ENCODE measurements around the gene GPR31. TPM values are rescaled to one million over a fixed set of nuclear protein-coding genes. Genes with fewer than 3 reads are reported as not detected.
"Not testable (repeated sequence)": the region's sequence is repeated elsewhere in the genome, so short reads cannot be mapped to it uniquely, and the experiment has no call there.

The GPR31 gene
- total RNA-seq, 1 experiment from 2014 or later = not detected

DNA sequence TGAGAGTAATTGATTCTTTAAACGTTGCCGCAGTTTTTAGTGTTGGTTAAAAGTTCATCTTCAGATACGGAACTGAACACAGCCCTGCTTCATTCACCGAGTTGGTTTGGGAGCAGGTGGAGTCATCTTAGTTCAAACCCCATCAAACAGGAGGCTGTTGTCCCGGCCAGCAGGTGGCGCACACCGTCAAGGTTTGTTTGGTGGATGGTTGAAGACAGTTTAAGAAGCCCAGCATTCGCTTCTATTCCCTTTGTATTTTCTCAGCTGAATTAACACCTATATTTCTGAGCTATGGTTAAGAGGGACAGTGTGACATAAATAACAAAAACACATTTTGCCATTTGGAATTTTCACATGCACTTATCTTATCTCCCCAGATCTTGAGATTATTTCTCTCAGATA lies 25.1 kb upstream of the GPR31 start:
- H4K5ac ChIP-seq (ENCODE audit: insufficient read length, low read depth, low read length); H3K14ac ChIP-seq (ENCODE audit: insufficient read depth, low read length); DNase-seq; H3K36me3 Mint-ChIP-seq (ENCODE audit: insufficient read depth in 1 of 3, low read depth in 3 of 3); H2BK20ac ChIP-seq (ENCODE audit: low read depth, low read length, poor library complexity, severe bottlenecking); H4K91ac ChIP-seq (ENCODE audit: insufficient read length, low read depth, low read length); H2BK15ac ChIP-seq (ENCODE audit: low read depth, low read length); H3K9me3 Mint-ChIP-seq; H3K27ac Mint-ChIP-seq; H3K4me2 ChIP-seq (ENCODE audit: insufficient read depth, insufficient read length, low read length); H4K20me1 ChIP-seq (ENCODE audit: control insufficient read depth, insufficient read depth, insufficient read length); H3K4me3 Mint-ChIP-seq; H3K27me3 ChIP-seq (ENCODE audit: insufficient read depth, low read length); H2BK120ac ChIP-seq (ENCODE audit: low read depth, low read length, poor library complexity, severe bottlenecking); H3K9ac ChIP-seq (ENCODE audit: extremely low read depth, insufficient read length, low read length); H4K8ac ChIP-seq (replicated peaks; ENCODE audit: insufficient read length, low read depth, low read length); H2BK5ac ChIP-seq (ENCODE audit: insufficient read length, low read length); H3K27ac ChIP-seq (ENCODE audit: insufficient read length, low read depth, low read length); H3K4me1 Mint-ChIP-seq; H3K4me1 ChIP-seq (ENCODE audit: insufficient read depth, low read length); H3K79me1 ChIP-seq (ENCODE audit: insufficient read depth, low read depth, low read length, poor library complexity, severe bottlenecking); H2AK5ac ChIP-seq (ENCODE audit: insufficient read length, low read length); H3K23ac ChIP-seq (ENCODE audit: insufficient read length, low read depth, low read length); H3K27me3 Mint-ChIP-seq (ENCODE audit: low read depth); H2AFZ ChIP-seq (ENCODE audit: low read length); H3K56ac ChIP-seq (ENCODE audit: insufficient read length, low read depth, low read length); H3K18ac ChIP-seq (ENCODE audit: insufficient read length, low read depth, low read length); H3K9me3 ChIP-seq (ENCODE audit: control insufficient read depth, low read depth, low read length); H3K23me2 ChIP-seq (ENCODE audit: insufficient read length, low read depth, low read length, poor library complexity, severe bottlenecking); H3K4ac ChIP-seq (ENCODE audit: low read depth, low read length); H2BK12ac ChIP-seq (ENCODE audit: insufficient read length, low read depth, low read length); H3K79me2 ChIP-seq (ENCODE audit: insufficient read depth, low read length); H3T11ph ChIP-seq (ENCODE audit: low read length): not testable (repeated sequence)
- no CpG with 5 or more reads among the region's 8 CpGs for WGBS (ENCODE audit: extremely low coverage, insufficient read length, low lambda C conversion rate)

DNA sequence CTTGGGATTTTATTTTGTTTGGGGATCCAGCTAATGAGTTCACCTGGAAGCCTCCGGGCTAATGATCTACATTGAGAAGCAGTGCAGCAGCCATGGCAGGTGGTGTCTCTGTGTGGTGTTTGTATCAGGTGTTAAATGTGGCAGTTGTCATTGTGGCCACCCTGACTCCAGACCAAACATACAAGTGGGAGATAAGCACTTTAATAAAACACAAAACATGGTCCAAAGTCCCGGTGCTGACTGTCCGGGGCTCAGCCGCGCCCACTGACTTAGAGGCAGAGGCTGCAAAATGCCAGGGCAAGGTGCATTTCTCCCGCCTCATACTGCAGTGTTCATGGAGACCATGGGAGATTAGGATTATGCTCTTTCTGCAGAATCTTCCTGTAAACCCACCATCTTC lies 23.6 kb upstream of the GPR31 start:
- H2BK20ac ChIP-seq (ENCODE audit: low read depth, low read length, poor library complexity, severe bottlenecking); H3K9ac ChIP-seq (ENCODE audit: extremely low read depth, insufficient read length, low read length); H3K4me2 ChIP-seq (ENCODE audit: insufficient read depth, insufficient read length, low read length); H3T11ph ChIP-seq (ENCODE audit: low read length); H3K14ac ChIP-seq (ENCODE audit: insufficient read depth, low read length); H3K36me3 Mint-ChIP-seq (ENCODE audit: insufficient read depth in 1 of 3, low read depth in 3 of 3); H4K20me1 ChIP-seq (ENCODE audit: control insufficient read depth, insufficient read depth, insufficient read length); H3K9me3 ChIP-seq (ENCODE audit: control insufficient read depth, low read depth, low read length); H3K4me3 Mint-ChIP-seq; H3K4me1 Mint-ChIP-seq; H3K27ac ChIP-seq (ENCODE audit: insufficient read length, low read depth, low read length); H3K23ac ChIP-seq (ENCODE audit: insufficient read length, low read depth, low read length); H3K27me3 Mint-ChIP-seq (ENCODE audit: low read depth); H3K79me1 ChIP-seq (ENCODE audit: insufficient read depth, low read depth, low read length, poor library complexity, severe bottlenecking); H2BK12ac ChIP-seq (ENCODE audit: insufficient read length, low read depth, low read length); H3K27me3 ChIP-seq (ENCODE audit: insufficient read depth, low read length); H3K18ac ChIP-seq (ENCODE audit: insufficient read length, low read depth, low read length); H3K4me1 ChIP-seq (ENCODE audit: insufficient read depth, low read length); H3K23me2 ChIP-seq (ENCODE audit: insufficient read length, low read depth, low read length, poor library complexity, severe bottlenecking); H4K8ac ChIP-seq (replicated peaks; ENCODE audit: insufficient read length, low read depth, low read length); H3K9me3 Mint-ChIP-seq; H2BK120ac ChIP-seq (ENCODE audit: low read depth, low read length, poor library complexity, severe bottlenecking); H3K79me2 ChIP-seq (ENCODE audit: insufficient read depth, low read length); H2BK15ac ChIP-seq (ENCODE audit: low read depth, low read length); H3K56ac ChIP-seq (ENCODE audit: insufficient read length, low read depth, low read length); H4K5ac ChIP-seq (ENCODE audit: insufficient read length, low read depth, low read length); H2AFZ ChIP-seq (ENCODE audit: low read length); H3K4ac ChIP-seq (ENCODE audit: low read depth, low read length); DNase-seq; H4K91ac ChIP-seq (ENCODE audit: insufficient read length, low read depth, low read length); H2BK5ac ChIP-seq (ENCODE audit: insufficient read length, low read length); H2AK5ac ChIP-seq (ENCODE audit: insufficient read length, low read length); H3K27ac Mint-ChIP-seq: not testable (repeated sequence)
- WGBS (ENCODE audit: extremely low coverage, insufficient read length, low lambda C conversion rate) = no CpG with 5 or more reads among the region's 6 CpGs

Measured in H9 (cell line).